HK-2 (cell line): ENCODE measurements around the gene TACR1.
"Not testable (repeated sequence)": the region's sequence is repeated elsewhere in the genome, so short reads cannot be mapped to it uniquely, and the experiment has no call there.

ENCODE experiments used
- DNase-seq: peaks from one replicate; pipeline ENCODE4 v3.0.0-alpha.2; 2018; ENCODE audit not compliant: unreplicated experiment

TACR1 gene

GRCh38 chr2:75194184-75194868 lies 5.0 kb downstream of the TACR1 start:
- DNase-seq, result no peak

- no peak for DNase-seq
These were observed 6.8 kb downstream of the TACR1 start for GRCh38 chr2:75192496-75192895.

GRCh38 chr2:75190271-75190990 lies 8.9 kb downstream of the TACR1 start:
- DNase-seq, result no peak

- no peak for DNase-seq
These were observed 12.5 kb downstream of the TACR1 start for GRCh38 chr2:75186821-75187220.

GRCh38 chr2:75182606-75183005 lies 16.7 kb downstream of the TACR1 start:
- DNase-seq, result no peak

- no peak for DNase-seq
These were observed 18.8 kb downstream of the TACR1 start for GRCh38 chr2:75180476-75180875.

- DNase-seq, result no peak
These were observed 21.9 kb downstream of the TACR1 start for GRCh38 chr2:75177427-75177826.

- DNase-seq, result no peak
These were observed 23.9 kb downstream of the TACR1 start for GRCh38 chr2:75175456-75175855.

- DNase-seq, result no peak
These were observed 24.3 kb downstream of the TACR1 start for GRCh38 chr2:75174981-75175380.

- DNase-seq, result no peak
These were observed 24.8 kb downstream of the TACR1 start for GRCh38 chr2:75174519-75174918.

- no peak for DNase-seq
These were observed 25.6 kb downstream of the TACR1 start for GRCh38 chr2:75173740-75174139.

- not testable (repeated sequence) for DNase-seq
These were observed 27.9 kb downstream of the TACR1 start for GRCh38 chr2:75171423-75171822.

- DNase-seq, result no peak
These were observed 28.4 kb downstream of the TACR1 start for GRCh38 chr2:75170889-75171288.

- DNase-seq, result no peak
These were observed 31.1 kb downstream of the TACR1 start for GRCh38 chr2:75168186-75168585.

GRCh38 chr2:75166491-75166890 lies 32.8 kb downstream of the TACR1 start:
- no peak for DNase-seq

GRCh38 chr2:75162897-75163296 lies 36.4 kb downstream of the TACR1 start:
- DNase-seq, result no peak

GRCh38 chr2:75162259-75162658 lies 37.1 kb downstream of the TACR1 start:
- DNase-seq, result no peak

GRCh38 chr2:75157435-75157834 lies 41.9 kb downstream of the TACR1 start:
- no peak for DNase-seq

- DNase-seq, result no peak
These were observed 44.2 kb downstream of the TACR1 start for GRCh38 chr2:75155115-75155514.

GRCh38 chr2:75153221-75153620 lies 46.1 kb downstream of the TACR1 start:
- no peak for DNase-seq

- DNase-seq, result not testable (repeated sequence)
These were observed 47.1 kb downstream of the TACR1 start for GRCh38 chr2:75152243-75152642.

GRCh38 chr2:75147884-75148283 lies 51.4 kb downstream of the TACR1 start:
- not testable (repeated sequence) for DNase-seq

- no peak for DNase-seq
These were observed 52.6 kb downstream of the TACR1 start for GRCh38 chr2:75146606-75147332.
